Fibroblast of villous mesenchyme (primary cell): ENCODE data around the gene SATB2. TPM values are rescaled to one million over a fixed set of nuclear protein-coding genes. Genes with fewer than 3 reads are reported as not detected.

Experiments used
- DNase-seq: peaks from one replicate; pipeline ENCODE4 v3.0.0-alpha.2; 2010; ENCODE audit warnings: low read depth
- H3K4me3 ChIP-seq: 2 replicates; pipeline ENCODE4 v1.5.1; 2011; ENCODE audit warnings: low read depth, mild to moderate bottlenecking, low read length
- CTCF ChIP-seq: IDR thresholded peaks from 2 replicates; pipeline ENCODE4 v1.5.1; 2012; ENCODE audit warnings: low read depth, mild to moderate bottlenecking, low read length; ENCODE audit not compliant: insufficient read depth
- total RNA-seq: library from RNA; depleted of rRNA; stranded (reverse); fragments of >200 nt; gene quantifications from 2 replicates; pipeline ENCODE4 v1.2.3, GENCODE V29; 2012

Gene SATB2
- total RNA-seq, 1 donor = 13.0 TPM

- H3K4me3 ChIP-seq = no peak overlapping the region
- TF ChIP-seq CTCF = peak; percentile 84
- peak; percentile 56 for DNase-seq
Observed at GRCh38 chr2:199488772-199489400, 31.1 kb upstream of the SATB2 start.

- H3K4me3 ChIP-seq = no peak overlapping the region
- peak; percentile 71 for TF ChIP-seq CTCF
- DNase-seq = peak; percentile 47
Observed at GRCh38 chr2:199485732-199486335, 28.1 kb upstream of the SATB2 start.

- TF ChIP-seq CTCF = peak; percentile 25
- no peak for DNase-seq
Observed at GRCh38 chr2:199484927-199485326, 27.2 kb upstream of the SATB2 start.

GRCh38 chr2:199480966-199481365 is 23.2 kb upstream of the SATB2 start:
- no peak for TF ChIP-seq CTCF
- H3K4me3 ChIP-seq = no peak overlapping the region
- DNase-seq = no peak

More at GRCh38 chr2:199484927-199485326, 27.2 kb upstream of the SATB2 start:
- H3K4me3 ChIP-seq = no peak overlapping the region

- H3K4me3 ChIP-seq = no peak overlapping the region
- no peak for DNase-seq
- no peak for TF ChIP-seq CTCF
Observed at GRCh38 chr2:199477277-199477834, 19.6 kb upstream of the SATB2 start.

GRCh38 chr2:199471443-199472057 is 13.8 kb upstream of the SATB2 start:
- no peak overlapping the region for H3K4me3 ChIP-seq
- DNase-seq = peak; percentile 25

More at GRCh38 chr2:199471443-199472057, 13.8 kb upstream of the SATB2 start:
- peak; percentile 62 for TF ChIP-seq CTCF
